MM.1S (cell line): ENCODE data around the gene SPECC1.

Experiments used
- DNase-seq: peaks from one replicate; pipeline ENCODE4 v3.0.0-alpha.2; 2015
- H2AFZ ChIP-seq: fragments of 300-600 bp; sonication (generic); 2 replicates; pipeline ENCODE4 v1.6.0; 2016; ENCODE audit warnings: antibody characterized with exemption, low read length
- H3F3A ChIP-seq: fragments of 300-600 bp; sonication (generic); 2 replicates; pipeline ENCODE4 v1.6.1; 2016; ENCODE audit warnings: mild to moderate bottlenecking, antibody characterized with exemption, low read length, moderate library complexity, mixed read lengths; ENCODE audit not compliant: insufficient read depth
- H3K27ac ChIP-seq: fragments of 300-600 bp; sonication (generic); 2 replicates; pipeline ENCODE4 v1.5.1; 2016; ENCODE audit warnings: mild to moderate bottlenecking, low read length
- H3K27me3 ChIP-seq: fragments of 300-600 bp; sonication (generic); replicated peaks from 2 replicates; pipeline ENCODE4 v1.6.0; 2016; ENCODE audit warnings: low read length; ENCODE audit not compliant: insufficient read depth
- H3K36me3 ChIP-seq: fragments of 300-600 bp; sonication (generic); replicated peaks from 2 replicates; pipeline ENCODE4 v1.6.1; 2016; ENCODE audit warnings: mild to moderate bottlenecking, low read length, mixed read lengths; ENCODE audit not compliant: insufficient read depth
- H3K4me1 ChIP-seq: fragments of 300-600 bp; sonication (generic); 2 replicates; pipeline ENCODE4 v1.6.1; 2016; ENCODE audit warnings: low read length, mixed read lengths
- H3K4me2 ChIP-seq: fragments of 300-600 bp; sonication (generic); 2 replicates; pipeline ENCODE4 v1.6.0; 2016; ENCODE audit warnings: low read depth, low read length
- H3K4me3 ChIP-seq: fragments of 300-600 bp; sonication (generic); 2 replicates; pipeline ENCODE4 v1.5.1; 2016; ENCODE audit warnings: low read length, mixed read lengths
- H3K79me2 ChIP-seq: fragments of 300-600 bp; sonication (generic); 2 replicates; pipeline ENCODE4 v1.6.1; 2016; ENCODE audit warnings: mixed run types, low read length, mixed read lengths
- H3K9ac ChIP-seq: fragments of 300-600 bp; sonication (generic); 2 replicates; pipeline ENCODE4 v1.6.1; 2016; ENCODE audit warnings: low read length, mixed read lengths
- H3K9me2 ChIP-seq: fragments of 300-600 bp; sonication (generic); replicated peaks from 2 replicates; pipeline ENCODE4 v1.6.1; 2016; ENCODE audit warnings: mild to moderate bottlenecking, low read length, mixed read lengths; ENCODE audit not compliant: insufficient read depth
- H3K9me3 ChIP-seq: fragments of 300-600 bp; sonication (generic); replicated peaks from 2 replicates; pipeline ENCODE4 v1.6.1; 2016; ENCODE audit warnings: mild to moderate bottlenecking, low read length, mixed read lengths; ENCODE audit not compliant: insufficient read depth
- H4K20me1 ChIP-seq: fragments of 300-600 bp; sonication (generic); 2 replicates; pipeline ENCODE4 v1.6.1; 2016; ENCODE audit warnings: mild to moderate bottlenecking, low read length, moderate library complexity, mixed read lengths; ENCODE audit not compliant: insufficient read depth
- CTCF ChIP-seq: fragments of 300-600 bp; sonication (generic); IDR thresholded peaks from 2 replicates; pipeline ENCODE4 v1.5.1; 2016; ENCODE audit warnings: antibody characterized with exemption, low read length, mixed read lengths
- EZH2 ChIP-seq: fragments of 300-600 bp; sonication (generic); optimal IDR thresholded peaks from 2 replicates; pipeline ENCODE3; 2017; ENCODE audit warnings: low read depth, mild to moderate bottlenecking, antibody characterized with exemption, low read length, mixed read lengths
- EZH2phosphoT487 ChIP-seq: fragments of 300-600 bp; sonication (generic); IDR thresholded peaks from 2 replicates; pipeline ENCODE4 v1.6.1; 2018; ENCODE audit warnings: antibody characterized with exemption, low read length

The SPECC1 gene

GRCh38 chr17:20310481-20310880, 301.3 kb downstream of the SPECC1 start:
- no peak overlapping the region for H3K4me2 ChIP-seq
- DNase-seq = no peak
- H3K4me1 ChIP-seq = peaks cover 44% of the 10 kb centered on the region
- H3K27me3 ChIP-seq = no peaks in the 10 kb centered on the region
- H3K9ac ChIP-seq = no peak overlapping the region
- no peaks in the 10 kb centered on the region for H3K79me2 ChIP-seq
- peaks cover 31% of the 10 kb centered on the region for H3F3A ChIP-seq
- H3K27ac ChIP-seq = no peak overlapping the region
- H3K9me2 ChIP-seq = no peaks in the 10 kb centered on the region
- H2AFZ ChIP-seq = no peak overlapping the region
- no peaks in the 10 kb centered on the region for H3K9me3 ChIP-seq
- H3K36me3 ChIP-seq = 0 out of 2 replicates have a peak, but pooled peaks cover 3% of the 10 kb centered on the region
- H3K4me3 ChIP-seq = no peak overlapping the region
- H4K20me1 ChIP-seq = no peaks in the 10 kb centered on the region
- TF ChIP-seq CTCF (no peak), EZH2 (no peak), EZH2phosphoT487 (no peak)

- TF ChIP-seq EZH2phosphoT487 (no peak), EZH2 (no peak), CTCF (no peak)
- Histone ChIP-seq H2AFZ (no peak overlapping the region), H3K9ac (no peak overlapping the region), H3K4me1 (peaks cover 42% of the 10 kb centered on the region), H3K79me2 (no peaks in the 10 kb centered on the region), H3K4me2 (no peak overlapping the region), H3K27me3 (no peaks in the 10 kb centered on the region), H3F3A (peaks cover 17% of the 10 kb centered on the region), H3K36me3 (0 out of 2 replicates have a peak, but pooled peaks cover 3% of the 10 kb centered on the region), H3K4me3 (no peak overlapping the region), H3K9me3 (no peaks in the 10 kb centered on the region), H4K20me1 (no peaks in the 10 kb centered on the region), H3K9me2 (no peaks in the 10 kb centered on the region), H3K27ac (no peak overlapping the region)
- no peak for DNase-seq
Measured at GRCh38 chr17:20313306-20313705, 304.1 kb downstream of the SPECC1 start.

GRCh38 chr17:20313891-20314290, 304.7 kb downstream of the SPECC1 start:
- Histone ChIP-seq H3K4me2 (peak overlapping the region; percentile 30), H3K27ac (no peak overlapping the region; the same call in 1 of the 2 replicates), H3F3A (peaks cover 17% of the 10 kb centered on the region), H4K20me1 (no peaks in the 10 kb centered on the region), H3K79me2 (no peaks in the 10 kb centered on the region), H3K9me2 (no peaks in the 10 kb centered on the region), H2AFZ (no peak overlapping the region), H3K9ac (no peak overlapping the region), H3K4me3 (no peak overlapping the region), H3K36me3 (0 out of 2 replicates have a peak, but pooled peaks cover 3% of the 10 kb centered on the region), H3K4me1 (peaks cover 42% of the 10 kb centered on the region), H3K9me3 (no peaks in the 10 kb centered on the region), H3K27me3 (no peaks in the 10 kb centered on the region)
- TF ChIP-seq EZH2 (no peak), EZH2phosphoT487 (no peak), CTCF (no peak)
- DNase-seq = no peak
